ENCODE measurements around the gene GP1BB. TPM values are rescaled to one million over a fixed set of nuclear protein-coding genes. Genes with fewer than 3 reads are reported as not detected.

The GP1BB gene
- total RNA-seq, 1 donor from 2014 or later: not detected

DNA sequence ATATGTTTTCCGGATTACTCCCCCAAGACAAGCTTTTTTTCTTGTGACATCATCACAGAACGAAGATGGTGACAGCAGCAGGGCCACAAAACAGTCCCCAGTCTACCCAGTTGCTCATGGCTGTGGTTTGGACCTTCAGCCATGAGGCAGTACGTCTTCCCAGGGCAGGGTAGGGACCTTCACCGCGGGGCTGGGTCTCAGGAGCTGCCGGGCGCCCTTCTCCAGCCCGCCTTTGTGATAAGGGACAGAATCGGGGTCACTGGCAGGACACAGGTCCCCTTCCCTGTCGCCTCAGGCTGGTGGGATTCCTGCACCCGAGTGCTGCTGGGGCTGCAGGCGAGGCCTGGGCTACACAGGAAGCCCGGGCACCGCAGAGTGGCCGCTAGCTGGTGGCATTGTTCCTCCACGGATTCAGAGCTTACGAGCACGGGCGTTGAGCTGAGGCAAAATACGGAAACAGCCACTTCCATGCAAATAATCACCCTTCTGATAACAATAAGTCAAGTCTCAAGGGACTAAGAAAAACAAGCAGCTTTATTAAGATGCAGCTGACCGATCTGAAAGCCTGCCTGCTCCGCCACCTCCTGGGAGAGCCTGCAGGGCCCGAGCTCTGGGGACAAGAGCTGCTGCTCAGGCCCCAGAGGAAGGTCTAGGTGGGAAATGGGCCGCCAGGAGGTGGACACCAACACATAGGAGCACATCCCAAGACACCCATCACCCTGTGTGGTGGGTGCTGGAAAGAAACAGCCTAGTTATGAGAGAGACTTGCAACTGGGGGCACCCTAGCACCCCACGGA lies 49.5 kb downstream of the GP1BB start:
- Mint-ChIP-seq H3K36me3 (ENCODE audit: low read depth) (no peaks in the 10 kb centered on the region), H3K4me3 (ENCODE audit: low read depth) (no peak overlapping the region), H3K27me3 (ENCODE audit: low read depth) (peaks cover 39% of the 10 kb centered on the region), H3K9me3 (no peaks in the 10 kb centered on the region), H3K4me1 (ENCODE audit: low read depth) (peaks cover 5% of the 10 kb centered on the region), H3K27ac (no peak overlapping the region)
- intact Hi-C loops (cut with micrococcal nuclease): no loop called here
- no peak for DNase-seq (ENCODE audit: low spot score)

DNA sequence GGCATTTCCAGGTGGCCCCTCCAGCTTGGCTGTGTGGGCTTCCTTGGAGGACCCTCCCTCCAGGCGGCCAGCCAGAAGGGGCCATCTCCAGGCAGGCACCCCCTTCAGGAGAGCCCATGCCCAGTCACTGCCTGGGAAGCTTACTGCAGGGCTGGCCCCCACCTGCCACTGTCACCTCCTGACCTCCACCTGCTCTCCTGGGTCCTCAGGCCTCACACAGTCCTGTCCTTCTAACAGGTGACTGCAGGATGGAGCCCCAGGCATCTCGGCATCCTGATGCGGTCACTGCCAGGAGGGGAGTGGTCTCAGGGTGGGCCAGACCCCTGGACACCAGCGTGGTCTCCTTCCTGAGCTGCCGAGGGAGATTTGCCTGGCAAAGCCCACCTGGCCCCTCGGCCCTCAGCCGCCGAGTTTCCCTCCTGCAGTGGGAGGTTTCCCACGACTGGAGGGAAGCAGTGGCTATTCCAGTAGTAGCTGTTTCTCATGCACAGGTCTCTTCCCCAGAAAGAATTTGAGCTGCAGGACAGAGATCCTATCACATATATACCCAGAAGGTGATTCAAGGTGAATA lies 50.2 kb downstream of the GP1BB start:
- Mint-ChIP-seq H3K27me3 (ENCODE audit: low read depth) (peaks cover 32% of the 10 kb centered on the region), H3K27ac (no peak overlapping the region), H3K36me3 (ENCODE audit: low read depth) (no peaks in the 10 kb centered on the region)

More for the DNA sequence above, 50.2 kb downstream of the GP1BB start:
- H3K9me3 Mint-ChIP-seq: no peaks in the 10 kb centered on the region
- peaks cover 5% of the 10 kb centered on the region for H3K4me1 Mint-ChIP-seq (ENCODE audit: low read depth)
- no peak for DNase-seq (ENCODE audit: low spot score)
- intact Hi-C loops (cut with micrococcal nuclease): no loop called here
- no peak overlapping the region for H3K4me3 Mint-ChIP-seq (ENCODE audit: low read depth)

Other genes with a start within 250 kb of the GP1BB start
- 103 and 110 TPM in 2 replicates for gene UFD1, start 244.3 kb upstream of the GP1BB start, total RNA-seq
- gene CDC45, start 243.6 kb upstream of the GP1BB start, total RNA-seq: 101 and 108 TPM in 2 replicates
- 1.2 and 1.5 TPM in 2 replicates for gene CLDN5, start 199.1 kb upstream of the GP1BB start, total RNA-seq
- gene SEPTIN5, start 9.0 kb upstream of the GP1BB start, total RNA-seq: 0.71 and 1.5 TPM in 2 replicates
- gene TBX1, start 37.2 kb downstream of the GP1BB start, total RNA-seq: 0.09 and 0.32 TPM in 2 replicates
- 14.7 and 17.7 TPM in 2 replicates for gene GNB1L, start 131.3 kb downstream of the GP1BB start, total RNA-seq
- gene RTL10, start 131.3 kb downstream of the GP1BB start, total RNA-seq: 16.6 and 19.0 TPM in 2 replicates
- gene COMT, start 218.2 kb downstream of the GP1BB start, total RNA-seq: 93.4 and 95.6 TPM in 2 replicates
- gene TXNRD2, start 218.3 kb downstream of the GP1BB start, total RNA-seq: 19.9 and 20.9 TPM in 2 replicates